HG02571 (cell line): ENCODE results near the gene DLX4.

Experiments
- ATAC-seq: cut with Tn5 transposase; IDR thresholded peaks from one replicate; pipeline ENCODE4 v1.9.1; 2021; ENCODE audit warnings: mild to moderate bottlenecking, moderate library complexity; ENCODE audit not compliant: unreplicated experiment

The DLX4 gene, protein sequence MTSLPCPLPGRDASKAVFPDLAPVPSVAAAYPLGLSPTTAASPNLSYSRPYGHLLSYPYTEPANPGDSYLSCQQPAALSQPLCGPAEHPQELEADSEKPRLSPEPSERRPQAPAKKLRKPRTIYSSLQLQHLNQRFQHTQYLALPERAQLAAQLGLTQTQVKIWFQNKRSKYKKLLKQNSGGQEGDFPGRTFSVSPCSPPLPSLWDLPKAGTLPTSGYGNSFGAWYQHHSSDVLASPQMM

DNA sequence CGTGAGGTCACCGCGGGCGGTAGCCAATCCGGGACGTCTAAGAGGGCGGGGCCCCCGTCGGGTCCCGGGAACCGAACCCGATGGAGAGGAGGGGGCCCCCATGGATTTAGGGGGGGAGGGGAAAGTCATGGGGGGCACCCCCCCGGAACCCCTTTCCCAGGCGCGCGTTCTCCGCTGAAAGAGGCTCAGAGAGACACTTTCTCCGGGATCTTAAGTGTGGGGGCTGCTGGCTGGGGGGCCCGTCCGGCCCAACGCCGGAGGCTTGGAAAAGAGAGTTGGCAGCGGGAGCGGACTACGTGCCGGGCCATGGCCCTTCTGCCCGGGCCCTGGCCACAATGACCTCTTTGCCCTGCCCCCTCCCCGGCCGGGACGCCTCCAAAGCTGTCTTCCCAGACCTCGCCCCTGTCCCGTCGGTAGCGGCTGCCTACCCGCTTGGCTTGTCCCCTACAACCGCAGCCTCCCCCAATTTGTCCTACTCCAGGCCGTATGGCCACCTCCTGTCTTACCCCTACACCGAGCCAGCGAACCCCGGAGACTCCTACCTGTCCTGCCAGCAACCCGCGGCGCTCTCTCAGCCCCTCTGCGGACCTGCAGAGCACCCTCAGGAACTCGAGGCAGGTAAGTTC lies at the start of gene DLX4:
TSS of gene DLX4 (plus strand) at position 57 of the 626 bp plus-strand sequence. CDS start at position 336, 279 bp downstream.
- no peak for ATAC-seq

DNA sequence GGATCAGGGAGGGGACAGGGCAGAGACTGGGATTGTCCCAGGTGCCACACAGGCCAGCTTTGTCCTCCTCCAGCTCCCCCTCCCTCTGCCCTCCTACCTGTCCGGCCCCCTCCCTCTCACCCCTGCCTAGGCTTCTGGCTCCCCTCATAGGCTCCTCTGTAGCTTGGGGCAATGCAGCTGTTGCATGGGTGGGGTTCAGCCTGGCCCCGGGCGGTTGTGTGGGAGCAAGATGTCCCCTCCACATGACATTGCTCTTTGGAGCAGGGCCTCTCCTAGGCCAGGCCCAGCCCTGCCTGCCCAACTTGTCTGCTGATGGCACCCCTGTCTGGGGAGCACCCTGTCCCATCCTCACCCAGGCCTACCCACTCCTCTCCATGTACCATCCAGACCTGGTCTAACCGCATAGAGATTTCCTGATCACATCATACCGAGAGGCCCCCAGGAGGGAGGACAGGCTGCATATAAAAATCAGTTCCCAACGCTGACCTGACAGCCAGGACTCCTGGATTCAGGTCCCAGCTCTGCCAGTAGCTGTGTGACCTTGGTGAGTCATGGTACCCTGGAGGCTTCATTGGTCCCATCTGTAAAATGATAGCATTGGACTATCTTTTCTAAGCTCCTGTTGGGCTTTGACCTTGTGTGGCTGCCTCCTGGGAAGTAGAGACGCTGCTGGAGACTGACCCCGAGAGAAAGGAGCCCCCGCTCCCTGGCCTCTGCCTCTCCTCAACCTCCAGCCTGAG lies 48.8 kb upstream of the DLX4 start:
- no peak for ATAC-seq

DNA sequence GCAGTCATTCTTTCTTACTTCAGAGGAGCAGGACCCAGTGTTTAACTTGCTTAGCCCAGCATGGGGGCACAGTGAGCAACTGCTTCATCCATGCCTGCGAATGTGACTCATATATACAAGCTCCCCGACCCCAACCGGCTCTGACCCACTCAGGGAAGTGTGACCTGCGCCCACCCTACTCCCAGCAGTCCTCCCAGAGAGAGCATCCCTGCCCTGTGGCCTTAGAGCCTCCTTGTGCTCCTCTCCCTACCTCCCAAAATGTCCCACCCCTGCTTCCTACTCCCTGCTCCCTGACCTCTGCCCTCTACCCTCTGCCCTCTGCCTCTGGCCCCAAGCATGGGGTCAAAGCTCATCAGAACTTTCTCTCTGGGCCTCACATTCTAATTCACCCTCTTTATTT lies 46.9 kb upstream of the DLX4 start:
- no peak for ATAC-seq

DNA sequence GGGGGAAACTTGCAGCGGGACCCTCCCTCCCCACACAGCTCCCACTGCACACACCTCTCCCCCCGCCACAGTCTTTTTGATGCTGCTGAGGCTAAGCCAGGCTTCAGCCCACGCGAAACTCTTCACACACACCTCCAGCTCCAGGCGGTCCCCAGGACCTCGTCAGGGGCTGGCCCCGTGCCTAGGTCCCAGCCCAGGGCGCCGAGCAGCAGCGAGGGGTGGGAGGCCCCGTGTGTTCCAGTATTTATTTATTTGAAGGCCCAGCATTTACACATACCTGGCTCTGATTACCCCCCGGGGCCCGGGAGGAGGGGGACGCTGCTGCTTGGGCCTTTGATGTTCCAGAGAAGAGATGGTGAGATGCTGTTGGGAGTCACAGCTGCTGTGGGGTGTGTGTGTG lies 44.9 kb upstream of the DLX4 start:
- ATAC-seq: no peak

DNA sequence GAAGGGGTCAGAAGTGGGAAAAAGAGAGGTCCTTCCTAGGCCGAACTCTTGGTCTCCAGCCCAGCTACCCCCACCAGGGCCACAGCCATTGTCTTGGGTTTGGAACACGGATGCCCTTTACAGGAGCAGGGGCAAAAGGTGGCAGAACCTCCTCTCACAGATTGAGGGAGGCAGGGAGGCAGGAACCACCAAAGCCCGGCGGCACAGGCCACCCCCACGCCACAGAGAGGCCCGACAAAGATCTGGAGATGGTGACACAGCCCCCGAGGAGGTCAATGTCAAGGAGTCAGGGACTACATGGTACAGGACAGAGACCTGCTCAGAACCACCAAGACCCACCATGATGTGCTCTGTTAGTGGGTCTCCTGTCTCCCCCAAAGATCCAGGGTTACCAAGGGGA lies 44.4 kb upstream of the DLX4 start:
- no peak for ATAC-seq

DNA sequence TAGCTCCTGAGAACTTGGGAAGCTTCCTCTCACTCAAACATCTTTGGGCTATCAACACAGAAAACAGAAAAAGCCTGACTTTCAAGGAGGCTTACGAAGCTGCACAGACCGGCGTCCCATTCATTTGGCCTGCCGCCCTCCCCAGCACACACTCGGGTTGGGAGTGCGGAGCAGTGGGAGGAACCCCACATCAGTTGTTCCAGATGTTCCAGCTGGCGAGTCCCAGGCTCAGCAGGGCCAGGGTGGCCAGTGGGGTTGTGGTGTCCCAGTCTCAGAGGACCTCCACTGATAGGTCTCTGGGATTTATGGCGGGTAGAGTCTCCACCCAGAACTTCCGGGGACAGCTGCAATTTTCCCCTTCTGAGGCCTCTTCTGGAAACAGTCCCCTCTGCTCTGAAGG lies 43.1 kb upstream of the DLX4 start:
- no peak for ATAC-seq

DNA sequence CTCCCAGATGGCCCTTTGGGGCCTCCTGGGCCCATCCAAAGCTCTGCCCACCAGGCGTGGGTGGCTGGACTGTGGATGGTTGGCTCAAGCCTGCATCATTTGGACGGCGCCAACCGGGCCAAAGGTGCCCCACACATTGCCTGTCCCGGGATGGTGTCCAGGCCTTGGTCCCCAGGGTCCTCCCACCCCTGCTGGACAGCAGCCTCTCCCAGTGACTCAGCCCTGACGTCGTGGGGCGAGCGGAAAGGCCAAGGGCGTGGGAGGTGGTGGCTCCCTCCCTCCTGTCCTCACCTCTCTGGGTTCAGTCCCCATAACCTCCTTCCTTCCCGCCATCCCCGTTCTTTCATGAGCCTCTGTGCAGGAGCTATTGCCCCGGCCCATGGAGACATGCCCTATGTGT lies 42.1 kb upstream of the DLX4 start:
- no peak for ATAC-seq

DNA sequence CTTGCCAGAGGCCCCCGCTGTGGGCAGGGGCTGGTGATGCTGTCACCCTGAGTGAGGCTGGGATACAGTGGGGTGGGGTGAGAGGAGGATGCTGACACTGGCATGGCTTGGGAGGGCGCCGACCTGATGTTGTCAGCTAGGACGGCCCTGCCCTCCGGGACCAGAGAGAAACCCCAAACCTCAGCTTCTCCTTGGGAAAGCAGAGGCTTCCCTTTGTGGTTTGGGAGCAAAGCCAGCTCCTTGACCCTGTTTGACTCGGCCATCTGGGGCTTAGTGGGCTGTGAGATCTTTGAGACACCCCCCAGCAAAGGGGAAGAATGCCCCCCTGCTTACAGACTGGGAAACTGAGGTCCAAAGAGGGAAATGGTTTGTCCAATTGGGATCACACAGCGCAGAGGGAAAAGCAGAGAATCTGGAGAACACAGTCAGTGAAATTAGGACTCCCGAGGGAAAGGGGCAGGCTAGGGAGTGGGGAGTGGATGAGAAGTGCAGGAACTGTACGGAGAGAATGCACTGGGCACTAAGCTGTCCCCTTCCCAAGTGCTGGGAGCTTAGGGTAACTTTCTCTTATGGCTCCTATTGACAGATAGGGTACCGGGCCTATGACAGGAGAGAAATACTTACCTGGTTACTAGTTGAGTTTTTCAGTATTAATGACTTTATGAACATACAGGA lies 40.7 kb upstream of the DLX4 start:
- no peak for ATAC-seq

DNA sequence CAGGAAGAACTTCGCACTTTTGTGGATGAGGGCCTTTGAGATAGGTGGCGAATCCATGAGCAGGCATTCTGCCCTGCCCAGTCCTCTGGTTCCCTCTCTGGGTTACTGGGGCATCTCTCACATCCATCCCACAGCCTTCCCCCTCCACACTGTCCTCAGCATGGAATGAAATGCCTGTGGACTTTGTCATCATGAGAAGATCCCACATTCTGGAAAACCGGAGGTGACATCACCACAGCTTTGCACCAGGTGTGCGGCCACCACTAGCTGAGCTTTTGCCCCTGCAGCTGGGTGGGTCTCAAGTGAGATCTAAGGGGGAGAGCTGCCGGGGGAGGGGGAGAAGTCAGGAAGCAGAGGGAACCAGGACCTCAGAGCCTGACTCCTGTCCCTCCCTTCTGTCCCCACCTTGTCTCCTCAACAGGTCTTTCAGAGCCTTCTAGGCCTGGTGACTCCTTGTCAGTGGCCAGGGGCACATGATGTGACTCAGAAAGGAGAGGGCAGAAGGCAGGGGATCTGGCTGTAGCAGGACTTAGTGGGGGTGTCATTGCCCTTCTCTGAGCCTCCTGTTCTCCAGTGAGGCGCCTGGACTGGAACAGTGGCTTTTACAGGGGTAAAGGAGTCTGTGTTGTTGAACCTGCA lies 40.0 kb upstream of the DLX4 start:
- ATAC-seq: no peak

DNA sequence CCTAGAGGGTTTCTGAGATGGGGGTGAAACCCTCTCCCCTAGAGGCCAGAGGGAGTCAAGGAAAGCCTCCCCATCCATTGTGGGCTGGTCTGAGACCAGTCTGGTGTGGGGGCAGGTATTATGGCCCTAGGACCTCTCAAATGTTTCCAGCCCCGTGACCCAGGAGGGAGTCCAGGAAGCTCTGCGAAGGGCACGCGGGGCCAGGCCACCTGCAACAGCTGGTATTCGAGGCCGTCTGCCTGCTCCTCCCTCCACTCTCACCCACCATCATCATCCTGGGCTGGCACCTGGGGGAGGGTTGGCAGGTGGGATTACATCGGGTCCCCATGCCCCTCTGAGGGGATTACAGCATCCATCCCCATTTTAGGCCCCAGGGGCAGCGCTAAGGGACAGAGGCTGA lies 38.1 kb upstream of the DLX4 start:
- no peak for ATAC-seq

DNA sequence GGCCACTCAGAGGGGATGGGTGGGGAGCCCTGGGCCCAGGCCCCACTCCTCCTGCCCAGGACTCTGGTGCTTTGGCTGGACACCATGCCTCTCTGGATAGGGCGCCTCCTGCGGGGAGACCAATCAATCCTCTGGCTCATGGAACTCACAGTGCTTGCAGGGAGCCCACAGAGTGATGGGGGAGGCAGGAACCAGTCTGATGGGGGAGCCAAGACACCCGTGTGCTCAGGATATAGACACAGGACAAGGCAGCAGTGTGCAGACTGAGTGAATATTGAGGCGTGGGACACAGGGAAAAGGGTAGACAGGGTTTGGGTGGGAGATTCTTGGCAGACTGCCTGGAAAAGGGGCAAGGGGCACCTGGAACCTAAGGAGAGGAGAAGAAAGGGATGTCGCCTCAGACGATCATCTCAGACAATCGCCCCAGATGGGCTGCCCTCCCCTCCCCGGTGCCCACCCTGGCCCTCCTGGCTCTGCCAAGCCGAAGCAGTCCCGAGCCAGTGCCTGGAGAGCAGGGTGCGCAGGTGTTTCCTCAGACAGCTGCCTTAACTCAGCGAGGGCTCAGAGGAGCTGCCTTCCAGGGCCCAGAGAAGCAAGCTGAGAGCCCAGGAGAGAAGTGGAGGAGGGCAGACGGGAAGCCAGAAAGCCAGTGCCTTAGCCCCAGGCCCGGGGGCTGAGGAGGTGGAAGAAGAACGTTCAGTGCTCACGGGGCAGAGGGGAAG lies 37.4 kb upstream of the DLX4 start:
- no peak for ATAC-seq

DNA sequence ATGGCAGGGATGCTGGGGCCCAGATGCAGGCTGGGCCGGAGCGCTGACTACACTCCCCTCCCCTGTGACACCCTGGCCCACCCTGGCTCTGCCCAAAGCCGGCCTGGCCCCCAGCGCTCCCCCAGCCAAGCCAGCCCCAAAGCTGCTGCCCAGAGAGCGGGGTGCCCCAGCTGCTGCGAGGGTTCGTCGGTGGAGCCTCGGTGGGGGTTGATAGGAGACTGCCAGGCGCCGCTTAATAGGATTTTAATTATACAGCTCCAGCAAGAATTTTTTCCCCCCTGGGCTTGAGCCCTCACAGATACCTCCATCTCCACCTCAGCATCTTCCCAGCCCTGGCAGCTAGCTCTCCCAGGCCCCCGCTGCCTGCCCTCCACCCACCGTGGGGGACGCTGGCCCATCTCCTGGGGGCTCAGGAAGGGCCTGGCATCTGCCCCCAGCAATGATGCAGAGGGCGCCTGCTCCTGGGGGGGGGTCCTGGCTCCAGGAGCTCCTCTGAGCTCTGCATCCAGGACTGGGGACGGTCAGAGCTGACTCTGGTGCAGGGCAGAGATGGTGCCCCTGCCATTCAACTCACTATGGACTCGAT lies 36.8 kb upstream of the DLX4 start:
- no peak for ATAC-seq

DNA sequence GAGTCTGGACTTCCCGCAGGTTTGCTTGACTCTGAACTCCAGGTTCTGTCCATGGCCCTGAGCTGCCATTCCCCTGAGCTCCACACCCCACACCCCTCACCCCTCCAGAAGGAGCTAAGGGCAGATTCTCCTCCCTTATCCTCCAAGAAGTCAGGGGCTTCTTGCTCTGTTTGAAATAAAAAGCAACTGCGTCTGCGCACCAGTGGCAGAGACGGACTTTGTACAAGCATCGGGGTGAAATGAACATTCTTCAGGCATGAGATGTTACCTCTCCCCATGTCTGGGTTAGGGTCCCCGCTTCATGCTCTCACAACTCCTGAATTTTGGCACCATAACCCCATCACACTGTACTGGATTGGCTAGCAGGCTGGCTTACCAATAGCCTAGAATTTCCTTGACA lies 36.1 kb upstream of the DLX4 start:
- no peak for ATAC-seq

DNA sequence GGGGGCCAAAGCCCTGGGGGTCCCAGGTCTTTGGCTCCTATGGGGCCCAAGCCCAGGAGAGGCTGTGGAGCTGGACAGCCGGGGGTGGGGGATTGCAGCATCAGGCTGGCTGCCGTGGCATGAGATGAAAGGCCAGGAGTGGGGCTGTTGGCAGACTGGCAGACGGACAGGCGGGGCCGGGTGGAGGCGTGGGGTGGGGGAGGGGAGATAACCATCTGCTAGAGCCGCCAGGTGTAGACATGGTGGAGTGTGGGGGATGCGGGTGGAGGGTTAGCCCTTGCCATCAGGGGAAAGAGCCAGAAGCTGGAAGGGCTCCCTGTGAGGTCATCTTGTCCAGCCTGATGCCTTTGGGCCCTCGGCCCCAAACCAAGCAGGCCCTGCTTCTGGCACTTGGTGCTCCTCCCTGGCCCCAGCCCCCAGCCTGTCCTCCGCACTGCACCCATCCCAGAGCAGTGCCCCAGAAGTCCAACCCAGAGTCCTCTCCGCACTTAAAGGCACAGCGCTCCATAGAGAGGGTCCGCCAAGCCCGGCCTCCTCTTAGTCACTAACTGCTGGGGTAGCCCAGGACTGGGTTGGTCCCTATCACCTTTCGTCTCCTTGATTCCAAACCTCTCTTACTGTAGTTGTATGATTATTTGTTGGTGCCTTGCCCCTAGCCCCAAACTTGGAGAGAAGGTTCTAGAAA lies 33.3 kb upstream of the DLX4 start:
- ATAC-seq: no peak

DNA sequence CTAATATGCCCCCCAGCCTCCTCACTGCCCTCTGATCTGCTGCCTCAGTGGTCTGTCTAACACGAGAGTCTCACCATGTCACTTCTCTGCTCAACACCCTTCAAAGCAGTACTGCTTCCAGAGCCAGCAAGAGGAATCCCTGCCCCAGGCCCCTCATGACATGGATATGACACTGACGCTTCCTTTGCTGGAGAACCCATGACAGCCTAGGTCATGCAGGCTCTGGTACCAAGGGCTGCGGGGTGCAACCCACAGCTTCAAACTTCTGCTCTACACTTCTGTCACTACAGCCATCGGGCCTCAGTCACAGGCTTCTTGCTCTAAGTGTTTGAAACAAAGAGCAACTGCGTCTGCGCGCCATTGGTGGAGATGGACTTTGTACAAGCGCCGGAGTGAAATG lies 32.6 kb upstream of the DLX4 start:
- ATAC-seq: no peak

DNA sequence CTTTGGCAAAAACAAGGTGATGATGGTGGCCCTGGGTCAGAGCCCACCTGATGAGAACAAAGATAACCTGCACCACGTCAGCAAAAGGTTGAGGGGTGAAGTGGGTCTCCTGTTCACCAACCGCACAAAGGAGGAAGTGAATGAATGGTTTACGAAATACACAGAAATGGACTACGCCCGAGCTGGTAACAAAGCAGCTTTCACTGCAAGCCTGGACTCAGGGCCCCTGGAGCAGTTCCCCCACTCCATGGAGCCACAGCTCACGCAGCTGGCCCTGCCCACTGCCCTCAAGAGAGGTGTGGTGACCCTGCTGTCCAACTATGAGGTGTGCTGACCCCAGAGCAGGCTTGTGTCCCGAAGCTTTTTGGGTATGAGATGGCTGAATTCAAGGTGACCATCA lies 29.7 kb upstream of the DLX4 start:
- no peak for ATAC-seq

DNA sequence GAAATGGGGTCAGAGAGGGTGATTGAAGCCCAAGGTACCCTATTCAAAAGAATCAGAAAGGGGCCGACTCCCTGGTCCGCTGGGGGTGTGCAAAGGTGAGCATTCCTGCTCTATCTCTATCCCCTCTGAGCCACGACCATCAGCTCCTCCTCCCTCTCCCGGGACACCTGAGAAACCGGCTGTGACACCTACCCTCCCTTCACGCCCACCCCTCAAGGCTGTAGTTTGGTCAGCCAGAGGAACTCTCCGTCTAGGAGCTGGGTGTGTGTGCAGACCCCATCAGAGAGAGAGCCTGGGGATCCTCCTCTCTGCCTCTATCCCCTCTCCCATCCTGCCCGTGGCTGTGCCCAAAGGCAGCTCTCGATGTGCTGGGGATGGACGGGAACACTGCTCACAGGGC lies 27.6 kb upstream of the DLX4 start:
- no peak for ATAC-seq

DNA sequence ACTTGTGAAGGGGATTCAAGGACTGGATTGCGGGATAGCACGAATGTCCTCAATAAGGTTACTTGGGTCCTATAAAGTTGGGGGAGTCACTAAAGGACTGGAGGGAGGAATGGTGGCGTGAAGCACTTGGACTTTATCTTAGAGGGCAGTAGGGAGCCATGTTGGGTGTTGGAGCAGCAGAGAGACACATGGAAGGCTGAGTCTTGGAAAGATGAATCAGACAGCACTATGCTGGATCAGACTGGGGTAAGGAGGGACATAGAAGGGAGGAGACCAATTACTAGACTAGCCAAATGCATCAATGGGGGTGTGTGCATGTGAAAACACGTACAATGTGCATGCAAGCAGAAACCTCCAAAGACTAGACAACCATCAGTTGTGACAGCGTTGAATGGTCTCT lies 26.0 kb upstream of the DLX4 start:
- no peak for ATAC-seq

DNA sequence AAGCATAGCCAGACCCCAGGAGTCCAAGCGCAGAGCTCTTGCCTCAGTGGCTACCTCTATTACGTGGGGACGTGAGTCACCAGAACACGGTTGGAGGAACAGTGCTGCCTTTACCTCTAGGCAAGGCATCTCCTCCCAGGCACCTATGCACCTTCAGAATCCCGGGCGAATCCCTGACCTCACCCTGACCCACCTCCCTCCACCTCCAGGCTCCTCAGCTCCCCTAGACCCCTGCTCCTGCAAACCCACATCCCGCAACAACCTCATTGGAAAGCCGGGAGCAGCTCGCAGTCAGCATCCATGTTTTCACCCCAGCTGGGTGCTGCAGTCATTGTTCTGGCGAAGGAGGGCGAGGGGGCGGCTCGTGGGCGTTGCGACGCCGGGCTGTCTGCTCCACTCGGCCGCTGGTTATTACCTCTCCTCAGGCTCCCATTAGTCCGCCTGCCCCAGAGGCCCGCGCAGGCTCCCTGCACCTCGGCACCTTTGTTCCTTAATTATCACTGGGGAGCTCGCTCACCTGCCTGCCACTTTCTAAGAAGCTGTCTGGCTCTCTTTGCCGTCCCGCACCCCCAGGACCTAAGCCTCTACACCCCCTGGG lies 24.6 kb upstream of the DLX4 start:
- ATAC-seq: no peak
